ENCODE measurements around the gene C19orf33. TPM values are rescaled to one million over a fixed set of nuclear protein-coding genes. Genes with fewer than 3 reads are reported as not detected.

Gene C19orf33
- total and polyA plus RNA-seq, 9 of the 15 experiments (the other 6 are each of a cell fraction or from before 2014, with no cell fraction given) = 3.2 TPM; not detected in 8

DNA sequence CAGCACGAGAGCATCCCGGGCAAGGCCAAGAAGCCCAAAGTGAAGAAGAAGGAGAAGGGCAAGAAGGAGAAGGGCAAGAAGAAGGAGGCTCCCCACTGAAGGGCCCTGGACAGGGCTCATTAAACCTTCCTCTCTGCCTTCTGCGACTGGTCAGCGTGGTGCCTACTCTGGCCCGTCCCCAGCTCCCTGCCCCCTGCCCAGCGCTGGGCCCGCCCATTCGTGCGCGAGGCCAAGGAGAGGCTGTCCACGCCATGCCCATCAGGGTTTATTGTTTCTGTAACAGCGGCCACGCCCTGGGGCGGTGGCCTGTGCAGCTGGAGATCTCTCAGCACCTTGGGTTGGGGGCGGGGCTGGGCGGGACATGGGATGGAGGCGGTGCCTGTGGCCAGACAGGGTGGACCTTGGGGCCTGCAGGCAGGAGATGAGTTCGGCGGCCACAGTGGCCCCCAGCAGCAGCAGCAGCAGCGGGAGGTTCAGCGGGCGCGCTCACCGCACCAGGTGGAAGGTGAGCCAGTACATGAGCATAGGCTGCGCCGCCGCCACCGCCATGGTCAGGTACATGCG, 897 bp downstream of the C19orf33 start (continued):
- TF ChIP-seq, protein P1, sequence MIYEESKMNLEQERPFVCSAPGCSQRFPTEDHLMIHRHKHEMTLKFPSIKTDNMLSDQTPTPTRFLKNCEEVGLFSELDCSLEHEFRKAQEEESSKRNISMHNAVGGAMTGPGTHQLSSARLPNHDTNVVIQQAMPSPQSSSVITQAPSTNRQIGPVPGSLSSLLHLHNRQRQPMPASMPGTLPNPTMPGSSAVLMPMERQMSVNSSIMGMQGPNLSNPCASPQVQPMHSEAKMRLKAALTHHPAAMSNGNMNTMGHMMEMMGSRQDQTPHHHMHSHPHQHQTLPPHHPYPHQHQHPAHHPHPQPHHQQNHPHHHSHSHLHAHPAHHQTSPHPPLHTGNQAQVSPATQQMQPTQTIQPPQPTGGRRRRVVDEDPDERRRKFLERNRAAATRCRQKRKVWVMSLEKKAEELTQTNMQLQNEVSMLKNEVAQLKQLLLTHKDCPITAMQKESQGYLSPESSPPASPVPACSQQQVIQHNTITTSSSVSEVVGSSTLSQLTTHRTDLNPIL (CRISPR knock-in tag; IDR thresholded peaks at IDR 0.05) = no peak
- TF ChIP-seq RNF2 (IDR thresholded peaks at IDR 0.05) (peak; percentile 32; the same call in 1 of the 2 replicates), KLF13 (tag; IDR thresholded peaks at IDR 0.05; ENCODE audit: borderline replicate concordance, low read depth) (peak; percentile 42; the same call in 1 of the 2 replicates), NRF1 (conservative IDR thresholded peaks at IDR 0.05 in 1 of 2, IDR thresholded peaks at IDR 0.05 in 1 of 2) (peak; percentile 66 to 69), RFX7 (CRISPR knock-in tag; IDR thresholded peaks at IDR 0.05) (no peak), CBFA2T3 (IDR thresholded peaks at IDR 0.05) (peak; percentile 34), HDAC1 (IDR thresholded peaks at IDR 0.05) (0 out of 4 replicates have a peak, but pooled peaks of 1 of the 2 experiments have one; percentile 44)
- TF ChIP-seq, protein P2, sequence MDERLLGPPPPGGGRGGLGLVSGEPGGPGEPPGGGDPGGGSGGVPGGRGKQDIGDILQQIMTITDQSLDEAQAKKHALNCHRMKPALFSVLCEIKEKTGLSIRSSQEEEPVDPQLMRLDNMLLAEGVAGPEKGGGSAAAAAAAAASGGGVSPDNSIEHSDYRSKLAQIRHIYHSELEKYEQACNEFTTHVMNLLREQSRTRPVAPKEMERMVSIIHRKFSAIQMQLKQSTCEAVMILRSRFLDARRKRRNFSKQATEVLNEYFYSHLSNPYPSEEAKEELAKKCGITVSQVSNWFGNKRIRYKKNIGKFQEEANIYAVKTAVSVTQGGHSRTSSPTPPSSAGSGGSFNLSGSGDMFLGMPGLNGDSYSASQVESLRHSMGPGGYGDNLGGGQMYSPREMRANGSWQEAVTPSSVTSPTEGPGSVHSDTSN (CRISPR knock-in tag; IDR thresholded peaks at IDR 0.05; ENCODE audit: low read depth) = peak; percentile 75
- TF ChIP-seq, protein P2 (tag; conservative IDR thresholded peaks at IDR 0.05; ENCODE audit: low read depth) = peak; percentile 91
- TF ChIP-seq, protein P3, sequence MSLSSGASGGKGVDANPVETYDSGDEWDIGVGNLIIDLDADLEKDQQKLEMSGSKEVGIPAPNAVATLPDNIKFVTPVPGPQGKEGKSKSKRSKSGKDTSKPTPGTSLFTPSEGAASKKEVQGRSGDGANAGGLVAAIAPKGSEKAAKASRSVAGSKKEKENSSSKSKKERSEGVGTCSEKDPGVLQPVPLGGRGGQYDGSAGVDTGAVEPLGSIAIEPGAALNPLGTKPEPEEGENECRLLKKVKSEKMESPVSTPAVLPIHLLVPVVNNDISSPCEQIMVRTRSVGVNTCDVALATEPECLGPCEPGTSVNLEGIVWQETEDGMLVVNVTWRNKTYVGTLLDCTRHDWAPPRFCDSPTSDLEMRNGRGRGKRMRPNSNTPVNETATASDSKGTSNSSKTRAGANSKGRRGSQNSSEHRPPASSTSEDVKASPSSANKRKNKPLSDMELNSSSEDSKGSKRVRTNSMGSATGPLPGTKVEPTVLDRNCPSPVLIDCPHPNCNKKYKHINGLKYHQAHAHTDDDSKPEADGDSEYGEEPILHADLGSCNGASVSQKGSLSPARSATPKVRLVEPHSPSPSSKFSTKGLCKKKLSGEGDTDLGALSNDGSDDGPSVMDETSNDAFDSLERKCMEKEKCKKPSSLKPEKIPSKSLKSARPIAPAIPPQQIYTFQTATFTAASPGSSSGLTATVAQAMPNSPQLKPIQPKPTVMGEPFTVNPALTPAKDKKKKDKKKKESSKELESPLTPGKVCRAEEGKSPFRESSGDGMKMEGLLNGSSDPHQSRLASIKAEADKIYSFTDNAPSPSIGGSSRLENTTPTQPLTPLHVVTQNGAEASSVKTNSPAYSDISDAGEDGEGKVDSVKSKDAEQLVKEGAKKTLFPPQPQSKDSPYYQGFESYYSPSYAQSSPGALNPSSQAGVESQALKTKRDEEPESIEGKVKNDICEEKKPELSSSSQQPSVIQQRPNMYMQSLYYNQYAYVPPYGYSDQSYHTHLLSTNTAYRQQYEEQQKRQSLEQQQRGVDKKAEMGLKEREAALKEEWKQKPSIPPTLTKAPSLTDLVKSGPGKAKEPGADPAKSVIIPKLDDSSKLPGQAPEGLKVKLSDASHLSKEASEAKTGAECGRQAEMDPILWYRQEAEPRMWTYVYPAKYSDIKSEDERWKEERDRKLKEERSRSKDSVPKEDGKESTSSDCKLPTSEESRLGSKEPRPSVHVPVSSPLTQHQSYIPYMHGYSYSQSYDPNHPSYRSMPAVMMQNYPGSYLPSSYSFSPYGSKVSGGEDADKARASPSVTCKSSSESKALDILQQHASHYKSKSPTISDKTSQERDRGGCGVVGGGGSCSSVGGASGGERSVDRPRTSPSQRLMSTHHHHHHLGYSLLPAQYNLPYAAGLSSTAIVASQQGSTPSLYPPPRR (CRISPR knock-in tag; IDR thresholded peaks at IDR 0.05; ENCODE audit: borderline replicate concordance) = no peak
- TF ChIP-seq, protein P4, sequence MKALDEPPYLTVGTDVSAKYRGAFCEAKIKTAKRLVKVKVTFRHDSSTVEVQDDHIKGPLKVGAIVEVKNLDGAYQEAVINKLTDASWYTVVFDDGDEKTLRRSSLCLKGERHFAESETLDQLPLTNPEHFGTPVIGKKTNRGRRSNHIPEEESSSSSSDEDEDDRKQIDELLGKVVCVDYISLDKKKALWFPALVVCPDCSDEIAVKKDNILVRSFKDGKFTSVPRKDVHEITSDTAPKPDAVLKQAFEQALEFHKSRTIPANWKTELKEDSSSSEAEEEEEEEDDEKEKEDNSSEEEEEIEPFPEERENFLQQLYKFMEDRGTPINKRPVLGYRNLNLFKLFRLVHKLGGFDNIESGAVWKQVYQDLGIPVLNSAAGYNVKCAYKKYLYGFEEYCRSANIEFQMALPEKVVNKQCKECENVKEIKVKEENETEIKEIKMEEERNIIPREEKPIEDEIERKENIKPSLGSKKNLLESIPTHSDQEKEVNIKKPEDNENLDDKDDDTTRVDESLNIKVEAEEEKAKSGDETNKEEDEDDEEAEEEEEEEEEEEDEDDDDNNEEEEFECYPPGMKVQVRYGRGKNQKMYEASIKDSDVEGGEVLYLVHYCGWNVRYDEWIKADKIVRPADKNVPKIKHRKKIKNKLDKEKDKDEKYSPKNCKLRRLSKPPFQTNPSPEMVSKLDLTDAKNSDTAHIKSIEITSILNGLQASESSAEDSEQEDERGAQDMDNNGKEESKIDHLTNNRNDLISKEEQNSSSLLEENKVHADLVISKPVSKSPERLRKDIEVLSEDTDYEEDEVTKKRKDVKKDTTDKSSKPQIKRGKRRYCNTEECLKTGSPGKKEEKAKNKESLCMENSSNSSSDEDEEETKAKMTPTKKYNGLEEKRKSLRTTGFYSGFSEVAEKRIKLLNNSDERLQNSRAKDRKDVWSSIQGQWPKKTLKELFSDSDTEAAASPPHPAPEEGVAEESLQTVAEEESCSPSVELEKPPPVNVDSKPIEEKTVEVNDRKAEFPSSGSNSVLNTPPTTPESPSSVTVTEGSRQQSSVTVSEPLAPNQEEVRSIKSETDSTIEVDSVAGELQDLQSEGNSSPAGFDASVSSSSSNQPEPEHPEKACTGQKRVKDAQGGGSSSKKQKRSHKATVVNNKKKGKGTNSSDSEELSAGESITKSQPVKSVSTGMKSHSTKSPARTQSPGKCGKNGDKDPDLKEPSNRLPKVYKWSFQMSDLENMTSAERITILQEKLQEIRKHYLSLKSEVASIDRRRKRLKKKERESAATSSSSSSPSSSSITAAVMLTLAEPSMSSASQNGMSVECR (CRISPR knock-in tag; IDR thresholded peaks at IDR 0.05) = 0 out of 2 replicates have a peak, but pooled peaks have one; percentile 42
- TF ChIP-seq, protein P5, sequence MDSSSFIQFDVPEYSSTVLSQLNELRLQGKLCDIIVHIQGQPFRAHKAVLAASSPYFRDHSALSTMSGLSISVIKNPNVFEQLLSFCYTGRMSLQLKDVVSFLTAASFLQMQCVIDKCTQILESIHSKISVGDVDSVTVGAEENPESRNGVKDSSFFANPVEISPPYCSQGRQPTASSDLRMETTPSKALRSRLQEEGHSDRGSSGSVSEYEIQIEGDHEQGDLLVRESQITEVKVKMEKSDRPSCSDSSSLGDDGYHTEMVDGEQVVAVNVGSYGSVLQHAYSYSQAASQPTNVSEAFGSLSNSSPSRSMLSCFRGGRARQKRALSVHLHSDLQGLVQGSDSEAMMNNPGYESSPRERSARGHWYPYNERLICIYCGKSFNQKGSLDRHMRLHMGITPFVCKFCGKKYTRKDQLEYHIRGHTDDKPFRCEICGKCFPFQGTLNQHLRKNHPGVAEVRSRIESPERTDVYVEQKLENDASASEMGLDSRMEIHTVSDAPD (CRISPR knock-in tag; IDR thresholded peaks at IDR 0.05) = no peak

Data from K562 (cell line).